ENCODE data around the gene WDR90. TPM values are rescaled to one million over a fixed set of nuclear protein-coding genes. Genes with fewer than 3 reads are reported as not detected.

Gene WDR90
- total RNA-seq, 1 donor from 2014 or later, result 9.3 TPM

DNA sequence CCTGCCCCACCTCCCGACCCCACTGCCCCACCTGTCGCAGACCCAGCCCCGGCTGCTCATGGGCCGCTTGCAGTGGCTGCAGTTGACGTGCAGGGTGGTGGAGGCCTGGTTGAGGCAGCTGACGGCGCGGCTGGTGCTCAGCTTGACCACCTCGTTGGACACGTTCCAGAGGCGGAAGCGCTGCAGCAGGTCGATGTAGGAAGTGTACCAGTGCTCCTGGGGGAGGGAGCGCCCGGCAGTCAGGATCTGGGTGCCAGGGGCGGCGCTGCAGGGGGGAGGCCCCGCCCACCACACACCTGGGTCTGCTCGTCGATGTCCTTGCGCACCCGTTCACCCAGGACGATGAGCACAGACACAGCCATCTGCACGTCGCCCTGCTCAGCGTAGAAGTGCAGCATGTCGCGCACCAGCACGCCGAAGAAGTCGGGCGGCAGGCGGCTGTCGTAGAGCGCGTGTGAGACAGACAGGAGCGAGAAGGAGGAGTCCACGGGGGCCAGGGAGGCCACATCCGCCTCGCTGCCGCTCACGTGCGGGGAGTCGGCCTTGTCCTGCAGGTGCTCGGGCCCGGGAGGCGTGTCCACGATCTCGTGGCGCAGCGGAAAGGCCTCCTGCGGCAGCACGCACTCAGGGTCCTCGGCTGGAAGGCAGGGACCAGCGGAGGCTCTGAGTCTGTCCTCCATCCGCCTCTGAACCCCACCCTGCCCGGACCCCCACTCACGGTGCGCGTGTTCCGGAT, 36.0 kb downstream of the WDR90 start:
- Histone ChIP-seq H3K4me1 (peaks cover 14% of the 10 kb centered on the region), H3K4me3 (no peak overlapping the region), H3K9me3 (ENCODE audit: low read depth) (no peaks in the 10 kb centered on the region), H2AFZ (replicated peaks) (no peak overlapping the region), H3F3A (ENCODE audit: low read depth) (peaks cover 51% of the 10 kb centered on the region), H4K20me1 (ENCODE audit: low read depth) (peaks cover 34% of the 10 kb centered on the region), H3K27me3 (no peaks in the 10 kb centered on the region), H3K36me3 (peaks cover 2% of the 10 kb centered on the region), H3K79me2 (ENCODE audit: low read depth) (peaks cover 43% of the 10 kb centered on the region), H3K9ac (no peak overlapping the region), H3K27ac (no peak overlapping the region), H3K4me2 (no peak overlapping the region)
- H3K27ac Mint-ChIP-seq, result no peak overlapping the region
- H3K9me3 Mint-ChIP-seq, result no peaks in the 10 kb centered on the region
- H3K4me3 Mint-ChIP-seq, result no peak overlapping the region
- DNase-seq (ENCODE audit: low spot score), result no peak
- peaks cover 3% of the 10 kb centered on the region for H3K36me3 Mint-ChIP-seq
- peaks cover 13% of the 10 kb centered on the region for H3K27me3 Mint-ChIP-seq (ENCODE audit: insufficient read depth, low read depth)
- H3K4me1 Mint-ChIP-seq, result peaks cover 30% of the 10 kb centered on the region
- TF ChIP-seq, protein P1, sequence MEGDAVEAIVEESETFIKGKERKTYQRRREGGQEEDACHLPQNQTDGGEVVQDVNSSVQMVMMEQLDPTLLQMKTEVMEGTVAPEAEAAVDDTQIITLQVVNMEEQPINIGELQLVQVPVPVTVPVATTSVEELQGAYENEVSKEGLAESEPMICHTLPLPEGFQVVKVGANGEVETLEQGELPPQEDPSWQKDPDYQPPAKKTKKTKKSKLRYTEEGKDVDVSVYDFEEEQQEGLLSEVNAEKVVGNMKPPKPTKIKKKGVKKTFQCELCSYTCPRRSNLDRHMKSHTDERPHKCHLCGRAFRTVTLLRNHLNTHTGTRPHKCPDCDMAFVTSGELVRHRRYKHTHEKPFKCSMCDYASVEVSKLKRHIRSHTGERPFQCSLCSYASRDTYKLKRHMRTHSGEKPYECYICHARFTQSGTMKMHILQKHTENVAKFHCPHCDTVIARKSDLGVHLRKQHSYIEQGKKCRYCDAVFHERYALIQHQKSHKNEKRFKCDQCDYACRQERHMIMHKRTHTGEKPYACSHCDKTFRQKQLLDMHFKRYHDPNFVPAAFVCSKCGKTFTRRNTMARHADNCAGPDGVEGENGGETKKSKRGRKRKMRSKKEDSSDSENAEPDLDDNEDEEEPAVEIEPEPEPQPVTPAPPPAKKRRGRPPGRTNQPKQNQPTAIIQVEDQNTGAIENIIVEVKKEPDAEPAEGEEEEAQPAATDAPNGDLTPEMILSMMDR (IDR thresholded peaks at IDR 0.05), result no peak
- TF ChIP-seq EZH2phosphoT487 (IDR thresholded peaks at IDR 0.05) (no peak), EZH2 (IDR thresholded peaks at IDR 0.05) (no peak)

DNA sequence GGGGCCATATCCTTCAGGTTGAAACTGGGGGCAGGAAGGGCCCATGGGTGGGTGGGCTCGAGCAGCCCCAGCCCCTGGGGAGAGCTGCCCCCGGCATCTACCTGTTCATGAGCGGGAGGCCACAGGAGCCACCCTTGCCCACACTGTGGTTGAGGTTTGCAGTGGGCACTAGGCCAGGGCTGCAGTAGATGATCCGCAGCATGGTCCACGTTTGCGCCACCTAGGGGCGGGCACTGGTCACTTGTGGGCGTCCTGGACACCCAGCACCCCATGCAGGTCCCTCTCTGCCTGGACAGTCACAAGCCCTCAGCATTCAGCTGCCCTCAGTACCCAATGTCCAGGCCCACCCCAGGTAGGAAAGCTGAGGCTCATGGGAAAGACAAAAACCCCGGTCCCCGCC, 36.8 kb downstream of the WDR90 start:
- H3K27ac ChIP-seq, result no peak overlapping the region
- Mint-ChIP-seq H3K36me3 (peaks cover 3% of the 10 kb centered on the region), H3K27ac (no peak overlapping the region), H3K27me3 (ENCODE audit: insufficient read depth, low read depth) (peaks cover 13% of the 10 kb centered on the region), H3K4me1 (peaks cover 34% of the 10 kb centered on the region), H3K4me3 (peak overlapping the region; percentile 76), H3K9me3 (no peaks in the 10 kb centered on the region)
- DNase-seq (ENCODE audit: low spot score), result peak; percentile 65
- no peak overlapping the region for H2AFZ ChIP-seq (replicated peaks)
- H3K36me3 ChIP-seq, result peaks cover 2% of the 10 kb centered on the region
- H3K4me3 ChIP-seq, result no peak overlapping the region
- H4K20me1 ChIP-seq (ENCODE audit: low read depth), result peaks cover 28% of the 10 kb centered on the region
- H3F3A ChIP-seq (ENCODE audit: low read depth), result peaks cover 45% of the 10 kb centered on the region
- peaks cover 14% of the 10 kb centered on the region for H3K4me1 ChIP-seq
- H3K4me2 ChIP-seq, result no peak overlapping the region
- H3K9ac ChIP-seq, result no peak overlapping the region
- H3K27me3 ChIP-seq, result peaks cover 6% of the 10 kb centered on the region
- TF ChIP-seq, protein P1 (IDR thresholded peaks at IDR 0.05), result peak; percentile 59
- TF ChIP-seq EZH2 (IDR thresholded peaks at IDR 0.05) (no peak), EZH2phosphoT487 (IDR thresholded peaks at IDR 0.05) (no peak)
- no peaks in the 10 kb centered on the region for H3K9me3 ChIP-seq (ENCODE audit: low read depth)
- peaks cover 40% of the 10 kb centered on the region for H3K79me2 ChIP-seq (ENCODE audit: low read depth)

DNA sequence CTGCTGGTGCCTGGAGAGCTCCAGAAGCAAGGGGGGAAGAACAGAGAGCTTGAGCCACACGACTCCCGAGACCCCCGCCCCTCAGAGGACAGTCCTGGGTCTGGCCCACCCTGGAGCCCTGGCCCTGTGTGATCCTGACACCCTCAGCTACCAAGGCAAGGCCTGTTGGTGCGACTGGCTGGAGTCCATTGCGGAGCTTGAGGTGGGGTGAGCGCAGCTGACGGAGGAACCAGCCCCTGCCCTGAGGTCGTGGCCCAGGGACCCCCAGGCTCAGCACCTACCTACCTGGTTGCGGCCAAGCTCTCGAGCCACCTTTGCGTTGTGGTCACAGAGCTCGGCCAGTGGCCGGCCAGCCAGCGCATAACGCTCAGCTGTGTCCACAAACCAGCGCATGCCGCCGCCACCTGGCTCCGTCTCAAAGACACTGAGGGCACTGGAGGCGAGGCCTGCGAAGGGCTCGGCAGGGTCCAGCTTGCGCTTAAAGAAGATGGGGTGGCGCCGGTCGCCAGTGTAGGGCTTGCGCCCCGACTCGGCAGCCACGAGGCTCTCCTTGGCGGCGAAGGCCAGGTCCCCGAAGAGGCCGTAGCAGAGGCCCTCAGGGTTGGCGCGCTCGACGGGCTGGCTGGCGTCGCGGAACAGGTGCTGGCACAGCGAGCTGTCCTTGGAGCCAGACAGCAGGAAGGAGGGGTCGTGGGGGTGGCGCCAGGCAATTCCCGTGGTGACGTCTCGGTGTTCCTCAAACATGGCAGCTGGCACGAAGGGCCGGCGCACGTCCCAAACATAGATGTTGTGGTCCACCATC, 37.5 kb downstream of the WDR90 start:
- Mint-ChIP-seq H3K9me3 (no peaks in the 10 kb centered on the region), H3K27me3 (ENCODE audit: insufficient read depth, low read depth) (peaks cover 13% of the 10 kb centered on the region), H3K4me3 (no peak overlapping the region), H3K36me3 (peaks cover 3% of the 10 kb centered on the region), H3K27ac (no peak overlapping the region), H3K4me1 (peaks cover 27% of the 10 kb centered on the region)
- no peaks in the 10 kb centered on the region for H3K9me3 ChIP-seq (ENCODE audit: low read depth)
- peaks cover 33% of the 10 kb centered on the region for H3K79me2 ChIP-seq (ENCODE audit: low read depth)
- no peak overlapping the region for H3K27ac ChIP-seq
- peaks cover 38% of the 10 kb centered on the region for H3F3A ChIP-seq (ENCODE audit: low read depth)
- no peak overlapping the region for H3K4me2 ChIP-seq
- H2AFZ ChIP-seq (replicated peaks), result no peak overlapping the region
- H3K27me3 ChIP-seq, result peaks cover 13% of the 10 kb centered on the region
- no peak overlapping the region for H3K9ac ChIP-seq
- peaks cover 8% of the 10 kb centered on the region for H3K4me1 ChIP-seq
- TF ChIP-seq EZH2phosphoT487 (IDR thresholded peaks at IDR 0.05) (no peak), EZH2 (IDR thresholded peaks at IDR 0.05) (no peak)
- TF ChIP-seq, protein P1 (IDR thresholded peaks at IDR 0.05), result no peak
- no peak for DNase-seq (ENCODE audit: low spot score)
- peaks cover 2% of the 10 kb centered on the region for H3K36me3 ChIP-seq
- H4K20me1 ChIP-seq (ENCODE audit: low read depth), result peaks cover 21% of the 10 kb centered on the region
- no peak overlapping the region for H3K4me3 ChIP-seq
